Stimulated activated CD4-positive, alpha-beta T cell treated with anti-CD3 and anti-CD28 coated beads, Interleukin-12 subunit alpha, Interleukin-12 subunit beta, amount 100 ng/mL, for 4 hours (primary cell): ENCODE results near the gene PROM1.
A peak's percentile ranks its signal among the peaks of the same experiment; 100 is the strongest.

Source experiments
- DNase-seq: peaks from one replicate; pipeline ENCODE4 v3.0.0-alpha.2; 2020

Gene PROM1

DNA sequence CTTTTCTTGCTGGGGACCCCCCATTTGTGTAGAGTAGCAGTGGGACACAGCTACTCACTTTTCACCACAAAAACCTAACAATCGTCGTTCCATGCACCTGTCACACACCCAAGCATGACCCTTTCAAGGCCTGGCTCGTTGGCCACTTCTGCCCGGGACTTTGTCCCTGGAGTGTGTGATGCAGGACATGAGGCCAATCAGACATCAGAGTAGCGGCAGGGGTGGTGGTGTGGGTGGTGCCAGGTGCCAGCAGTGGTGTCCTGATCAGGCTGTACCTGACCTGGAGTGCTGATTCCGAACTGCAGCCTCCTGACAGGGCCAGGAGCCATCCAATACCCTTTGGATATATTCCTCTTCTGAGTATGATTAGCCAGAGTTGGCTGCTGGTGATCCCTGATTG, 23.1 kb upstream of the PROM1 start:
- DNase-seq = no peak

GRCh38 chr4:16104520-16104919, 20.7 kb upstream of the PROM1 start:
- DNase-seq = no peak

GRCh38 chr4:16102356-16102755, 18.5 kb upstream of the PROM1 start:
- DNase-seq = no peak

- DNase-seq = no peak
Observed at GRCh38 chr4:16100833-16101232, 17.0 kb upstream of the PROM1 start.

GRCh38 chr4:16092682-16093319, 9.0 kb upstream of the PROM1 start:
- no peak for DNase-seq

- DNase-seq = no peak
Observed at GRCh38 chr4:16090096-16090705, 6.4 kb upstream of the PROM1 start.

GRCh38 chr4:16089156-16089555, 5.3 kb upstream of the PROM1 start:
- DNase-seq = no peak

GRCh38 chr4:16088601-16089000, 4.8 kb upstream of the PROM1 start:
- no peak for DNase-seq

- no peak for DNase-seq
Observed at GRCh38 chr4:16085822-16086221, 2.0 kb upstream of the PROM1 start.

DNA sequence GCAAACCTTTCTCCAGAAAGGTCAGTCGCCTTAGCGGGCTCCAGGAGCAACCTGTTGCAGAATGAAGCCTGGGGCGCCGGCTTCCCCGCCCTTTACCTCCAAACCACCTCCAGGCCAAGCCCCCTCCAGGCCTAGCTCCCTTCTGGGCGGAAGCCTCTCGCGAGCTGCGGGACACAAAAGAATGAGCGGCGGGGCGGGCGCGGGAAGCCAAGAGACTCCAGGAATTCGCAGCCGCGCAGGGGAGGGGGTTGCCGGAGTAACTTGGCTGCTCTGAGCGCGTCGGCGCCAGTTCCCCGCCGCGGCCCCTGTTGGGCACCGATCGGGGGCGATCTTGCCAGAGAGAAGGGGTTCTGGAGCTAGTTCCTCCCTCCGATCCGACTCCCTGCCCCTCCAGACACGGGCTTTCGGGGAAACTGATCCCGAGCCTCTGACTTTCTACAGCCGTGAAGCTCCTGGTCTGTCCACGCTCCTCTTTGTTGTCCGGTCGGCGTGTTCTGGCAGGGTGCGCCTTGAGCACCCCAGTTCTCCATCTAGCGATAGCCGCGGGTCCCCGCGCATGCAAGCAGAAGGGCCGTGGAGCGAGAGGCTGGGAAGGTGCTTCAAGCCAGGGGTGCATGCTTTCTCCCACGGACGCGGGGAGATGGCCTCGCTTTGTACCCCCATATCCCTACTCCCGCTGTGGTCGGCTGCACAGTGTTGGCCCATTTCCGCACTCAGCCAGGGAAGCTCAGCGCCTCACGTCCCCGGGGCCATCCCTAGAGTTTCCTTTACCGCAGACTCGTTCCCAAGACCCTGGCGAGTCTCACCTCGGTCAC, 1.2 kb downstream of the PROM1 start:
- DNase-seq = peak; percentile 9

DNA sequence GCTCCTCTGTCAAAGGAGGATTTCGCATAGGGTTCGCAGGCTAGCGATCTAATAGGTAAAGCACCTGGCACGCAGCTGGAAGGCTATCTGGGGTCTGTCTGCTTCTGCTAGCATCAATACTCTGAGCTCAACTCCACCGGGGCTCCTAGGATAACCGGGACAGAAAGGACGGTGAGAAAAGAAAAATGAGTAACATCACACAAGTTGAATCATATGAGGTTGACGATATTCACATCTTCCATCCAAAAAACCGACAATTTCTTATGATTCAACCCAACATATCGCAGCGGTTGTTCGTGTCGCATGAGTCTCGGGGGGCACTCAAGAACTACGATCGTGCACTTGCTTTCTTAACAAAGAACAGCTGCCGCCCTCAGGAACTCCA, 1.8 kb downstream of the PROM1 start:
- DNase-seq = no peak

DNA sequence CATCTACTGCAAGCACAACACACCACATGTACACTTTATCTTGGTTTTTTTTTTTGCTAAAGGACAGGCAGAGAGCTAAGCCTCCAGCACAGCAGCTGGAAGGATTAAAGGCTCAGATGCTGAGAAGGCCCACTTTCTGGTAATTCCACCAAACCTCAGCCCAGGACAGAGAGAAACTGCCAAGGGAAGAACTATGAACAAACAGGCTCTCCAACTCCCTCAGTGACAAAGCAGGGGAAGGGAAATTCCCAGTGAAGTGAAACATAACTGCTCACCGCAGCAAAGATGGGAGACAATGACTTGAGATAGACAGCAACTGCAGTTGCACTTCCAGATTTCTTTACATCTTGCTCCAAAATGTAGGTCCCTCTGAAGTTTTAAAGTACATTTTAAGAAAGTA, 4.8 kb downstream of the PROM1 start:
- no peak for DNase-seq

DNA sequence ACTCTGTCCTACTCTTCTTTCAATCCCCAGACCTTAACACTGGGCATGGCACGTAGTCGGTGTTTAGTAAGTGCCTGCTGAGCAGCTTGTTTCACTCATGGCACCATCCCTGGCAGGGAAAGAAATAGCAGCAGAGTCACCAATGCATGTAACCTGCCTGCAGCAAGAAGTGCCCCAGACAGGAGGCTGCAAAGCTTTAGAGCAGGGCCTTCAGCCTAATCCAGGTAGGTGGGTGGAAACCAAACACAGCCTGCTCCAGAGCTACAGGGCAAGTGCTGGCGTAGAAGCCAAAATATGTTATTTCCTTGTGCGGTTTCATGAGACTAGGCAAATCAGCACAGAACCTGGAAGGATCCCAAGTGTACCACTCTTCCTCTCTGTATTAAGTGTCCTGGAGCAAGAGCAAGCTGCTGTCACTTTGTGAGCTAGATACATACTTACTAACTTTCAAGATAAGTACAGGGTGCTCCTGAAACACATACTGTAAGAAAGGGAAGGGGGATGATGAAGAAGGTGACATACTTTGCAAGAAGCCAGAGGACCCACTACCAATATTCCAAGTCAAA, 5.5 kb downstream of the PROM1 start:
- DNase-seq = no peak

GRCh38 chr4:16077786-16078185, 6.0 kb downstream of the PROM1 start:
- no peak for DNase-seq

GRCh38 chr4:16075975-16076757, 7.7 kb downstream of the PROM1 start:
- no peak for DNase-seq

DNA sequence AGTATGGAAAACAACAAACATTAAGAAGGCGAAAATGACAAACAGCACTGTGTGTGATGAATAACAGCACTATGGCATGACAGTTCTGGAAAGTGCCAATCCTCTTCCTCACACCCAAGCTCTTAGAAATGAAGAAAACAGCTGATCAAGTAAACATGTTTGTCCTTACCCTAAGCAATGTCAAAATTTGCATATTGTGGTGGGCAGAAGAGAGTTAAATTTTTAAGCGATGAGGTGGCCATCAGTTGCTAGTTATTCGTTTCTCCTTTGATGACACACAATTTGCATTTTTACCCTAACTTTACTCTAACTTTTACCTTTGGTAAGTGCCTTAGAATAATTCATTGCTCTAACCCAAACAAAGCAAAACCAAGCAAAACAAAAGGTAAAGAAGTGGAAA, 8.8 kb downstream of the PROM1 start:
- no peak for DNase-seq

DNA sequence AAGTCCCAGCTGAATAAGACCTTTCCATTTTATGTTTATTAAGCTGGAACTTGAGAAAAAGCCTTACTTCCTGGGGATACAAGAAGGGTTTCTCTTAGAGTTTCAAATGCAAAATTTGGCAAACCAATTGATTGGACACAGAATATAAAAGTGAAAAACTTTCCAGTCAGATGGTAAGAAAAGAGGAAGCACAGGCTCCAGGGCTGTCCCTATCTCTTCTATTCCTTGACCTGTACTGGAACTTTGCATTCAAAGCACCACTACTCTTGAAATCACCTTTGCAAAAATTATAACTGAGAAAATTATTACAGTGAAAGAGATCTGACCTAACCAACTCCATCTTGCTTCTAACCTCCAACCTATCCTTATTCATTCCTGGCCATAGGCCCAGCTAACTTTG, 11.7 kb downstream of the PROM1 start:
- no peak for DNase-seq

DNA sequence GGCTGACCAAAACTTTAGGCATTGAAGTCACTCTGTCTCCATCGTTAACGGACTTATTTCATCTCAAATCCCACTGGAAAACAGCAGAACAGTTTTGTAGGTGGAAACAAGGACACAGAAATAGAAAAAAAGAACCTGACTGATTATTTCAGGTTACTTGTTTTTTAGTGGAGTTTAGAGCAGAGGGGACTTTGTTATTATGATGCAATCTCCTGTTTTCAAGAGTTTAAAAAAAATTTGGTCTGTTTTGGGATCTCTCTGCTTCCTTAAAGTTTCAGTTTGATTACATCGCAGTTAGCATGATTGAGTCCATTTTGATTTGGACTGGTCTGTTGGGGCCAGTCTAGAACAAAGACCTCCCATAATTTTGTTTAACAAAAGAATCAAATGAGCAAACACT, 13.6 kb downstream of the PROM1 start:
- DNase-seq = no peak

DNA sequence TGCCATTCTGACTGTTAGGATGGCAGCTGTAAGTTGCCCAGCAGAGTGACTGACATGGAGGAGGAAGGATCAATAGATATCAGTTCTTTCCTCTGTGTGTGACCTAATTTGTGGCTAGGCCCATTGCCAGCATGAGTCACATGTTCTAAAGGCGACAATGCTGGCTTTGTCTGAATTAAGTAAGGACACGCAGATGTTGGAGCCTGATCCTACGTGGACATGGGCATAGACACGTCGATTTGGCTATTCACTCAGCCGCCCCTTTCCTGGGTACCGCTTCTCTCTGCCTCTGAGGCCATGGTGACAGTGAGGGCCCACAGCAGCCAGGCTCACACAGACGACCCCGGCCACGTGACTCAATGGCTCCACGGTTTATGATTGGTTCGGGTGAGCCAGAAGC, 16.3 kb downstream of the PROM1 start:
- no peak for DNase-seq

- DNase-seq = no peak
Observed at GRCh38 chr4:16066586-16067128, 17.2 kb downstream of the PROM1 start.

DNA sequence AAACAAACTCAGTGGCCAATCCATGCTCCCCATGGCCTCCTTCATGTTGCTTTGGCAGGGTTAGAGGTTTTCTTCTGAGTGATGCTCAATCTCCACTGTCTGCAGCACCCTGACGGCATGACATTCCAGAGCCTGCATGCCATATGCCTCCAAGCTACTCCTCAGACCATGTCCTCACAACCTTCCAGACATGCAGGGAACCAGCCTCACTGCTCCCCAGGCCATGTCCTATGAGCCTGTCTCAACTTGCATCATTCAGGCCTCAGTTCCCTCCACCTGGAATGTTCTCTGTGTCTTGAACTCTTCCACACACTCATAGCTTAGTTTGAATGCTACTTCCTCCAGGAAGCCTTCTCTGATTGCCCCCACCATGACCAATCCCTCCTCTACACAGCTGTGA, 18.8 kb downstream of the PROM1 start:
- DNase-seq = no peak

DNA sequence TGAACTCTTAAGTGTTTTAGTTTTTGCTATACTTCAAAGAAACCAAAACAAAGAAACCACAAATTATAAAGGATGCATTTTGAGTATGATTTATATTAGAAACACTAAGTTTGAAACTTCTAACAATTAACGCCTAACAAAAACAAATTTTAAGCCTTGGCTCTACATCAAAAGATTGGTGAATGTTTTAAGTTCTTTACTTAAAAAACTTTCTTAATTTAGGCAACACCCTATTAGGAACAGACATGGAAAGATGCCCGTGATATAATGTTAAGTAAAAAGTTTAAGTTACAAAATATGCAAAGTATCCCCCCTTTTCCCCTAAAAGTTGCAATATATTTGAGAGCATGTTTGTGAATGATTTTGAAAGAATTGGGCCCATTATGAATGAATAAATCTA, 21.2 kb downstream of the PROM1 start:
- DNase-seq = no peak
